Measurements from ENCODE around the gene LRPAP1. TPM values are rescaled to one million over a fixed set of nuclear protein-coding genes. Genes with fewer than 3 reads are reported as not detected.
A peak's percentile ranks its signal among the peaks of the same experiment; 100 is the strongest.

The LRPAP1 gene
- total and polyA plus RNA-seq, 2 donors (not counting 1 experiment from before 2014, with no cell fraction given) = 62.9 to 80.5 TPM

DNA sequence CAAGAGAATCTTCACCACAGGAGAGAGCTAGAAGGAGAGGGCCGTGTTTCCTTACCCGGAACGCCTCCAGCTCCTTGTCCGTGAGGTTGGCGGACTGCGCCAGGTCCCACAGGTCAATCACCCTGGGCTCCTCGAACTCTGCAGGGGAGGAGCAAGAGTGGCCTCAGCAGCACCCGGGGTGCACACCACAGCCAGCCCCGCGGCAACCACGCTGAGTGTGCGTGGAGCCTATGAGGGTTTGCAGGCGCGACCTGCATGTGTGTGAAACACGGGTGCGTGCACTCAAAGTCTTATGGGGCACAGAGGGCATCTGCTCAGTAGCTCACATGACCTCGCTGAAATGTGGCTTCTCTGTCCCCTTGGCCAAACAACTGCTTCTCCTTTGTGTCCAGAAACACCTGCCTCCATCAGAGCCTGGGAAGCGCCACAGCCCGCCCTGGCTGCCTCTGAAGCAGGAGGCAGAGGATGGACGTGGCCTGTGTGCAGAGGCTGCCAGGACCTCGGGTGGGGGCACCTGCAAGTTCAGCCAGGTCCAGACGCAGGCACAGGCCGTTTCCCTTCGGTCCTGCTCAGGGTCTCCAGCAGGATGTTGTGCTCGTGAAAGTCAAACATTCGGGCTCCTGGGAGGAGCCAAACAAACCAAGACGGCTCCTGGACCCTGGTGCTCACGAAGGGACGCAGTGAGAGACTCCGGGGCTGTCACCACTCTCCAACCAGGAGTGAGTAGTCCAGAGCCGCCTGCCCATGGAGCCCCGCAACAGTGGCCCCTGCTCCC lies 16.0 kb downstream of the LRPAP1 start:
- H2AFZ ChIP-seq (ENCODE audit: low read length) = no peak overlapping the region
- H3K4me1 ChIP-seq (ENCODE audit: control insufficient read depth, extremely low read depth, insufficient read depth, low read length) = no peaks in the 10 kb centered on the region
- no peak overlapping the region for H3K27ac ChIP-seq (ENCODE audit: insufficient read depth, low read length)
- H3K36me3 ChIP-seq (ENCODE audit: control insufficient read depth, insufficient read depth, low read length) = peaks cover 36% of the 10 kb centered on the region
- no peak overlapping the region for H3K4me3 ChIP-seq (replicated peaks in 1 of 4; ENCODE audit: control extremely low read depth in 1 of 4, insufficient read depth in 1 of 4, low read depth in 3 of 4, low read length in 4 of 4)
- H3K9me3 ChIP-seq (ENCODE audit: control insufficient read depth, insufficient read depth, low read depth, low read length) = no peaks in the 10 kb centered on the region
- no peaks in the 10 kb centered on the region for H4K20me1 ChIP-seq (ENCODE audit: control insufficient read depth, extremely low read depth, insufficient read depth, low read length)
- H3K27me3 ChIP-seq (ENCODE audit: control insufficient read depth, insufficient read depth, low read length) = no peaks in the 10 kb centered on the region
- H3K79me2 ChIP-seq (ENCODE audit: control insufficient read depth, insufficient read depth, low read length) = no peaks in the 10 kb centered on the region
- no peak overlapping the region for H3K9ac ChIP-seq (ENCODE audit: insufficient read depth, low read length)
- TF ChIP-seq, protein P1, sequence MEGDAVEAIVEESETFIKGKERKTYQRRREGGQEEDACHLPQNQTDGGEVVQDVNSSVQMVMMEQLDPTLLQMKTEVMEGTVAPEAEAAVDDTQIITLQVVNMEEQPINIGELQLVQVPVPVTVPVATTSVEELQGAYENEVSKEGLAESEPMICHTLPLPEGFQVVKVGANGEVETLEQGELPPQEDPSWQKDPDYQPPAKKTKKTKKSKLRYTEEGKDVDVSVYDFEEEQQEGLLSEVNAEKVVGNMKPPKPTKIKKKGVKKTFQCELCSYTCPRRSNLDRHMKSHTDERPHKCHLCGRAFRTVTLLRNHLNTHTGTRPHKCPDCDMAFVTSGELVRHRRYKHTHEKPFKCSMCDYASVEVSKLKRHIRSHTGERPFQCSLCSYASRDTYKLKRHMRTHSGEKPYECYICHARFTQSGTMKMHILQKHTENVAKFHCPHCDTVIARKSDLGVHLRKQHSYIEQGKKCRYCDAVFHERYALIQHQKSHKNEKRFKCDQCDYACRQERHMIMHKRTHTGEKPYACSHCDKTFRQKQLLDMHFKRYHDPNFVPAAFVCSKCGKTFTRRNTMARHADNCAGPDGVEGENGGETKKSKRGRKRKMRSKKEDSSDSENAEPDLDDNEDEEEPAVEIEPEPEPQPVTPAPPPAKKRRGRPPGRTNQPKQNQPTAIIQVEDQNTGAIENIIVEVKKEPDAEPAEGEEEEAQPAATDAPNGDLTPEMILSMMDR (conservative IDR thresholded peaks at IDR 0.05 in 1 of 2, IDR thresholded peaks at IDR 0.05 in 1 of 2; ENCODE audit: low read depth in 1 of 2, low read length in 2 of 2) = no peak
- no peak for TF ChIP-seq EZH2 (IDR thresholded peaks at IDR 0.05; ENCODE audit: low read length, missing control alignments)
- no peak overlapping the region for H3K4me2 ChIP-seq (ENCODE audit: extremely low read depth, insufficient read depth, low read length)
- no peak for DNase-seq (ENCODE audit: low read depth in 2 of 2)

DNA sequence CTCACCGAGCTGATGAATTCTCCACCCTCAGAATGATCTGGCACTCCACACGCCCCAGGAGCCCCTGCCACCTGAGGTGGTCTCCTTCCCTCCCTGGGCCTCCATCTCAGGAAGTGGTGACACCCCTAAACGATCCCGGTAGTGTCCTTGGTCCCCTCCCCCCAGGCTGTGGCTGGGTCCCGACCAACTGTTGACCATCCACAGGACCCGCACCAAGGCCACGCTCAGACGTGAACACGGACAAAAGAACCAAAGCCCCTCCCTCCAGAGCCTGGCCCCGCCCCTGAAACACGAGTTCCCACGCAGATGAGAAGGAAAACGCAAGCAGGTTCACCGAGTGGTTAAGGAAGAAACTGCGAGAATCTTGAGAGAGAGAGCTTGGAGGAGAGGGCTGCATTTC lies 16.6 kb downstream of the LRPAP1 start:
- Histone ChIP-seq H3K79me2 (ENCODE audit: control insufficient read depth, insufficient read depth, low read length) (no peaks in the 10 kb centered on the region), H3K4me3 (replicated peaks in 1 of 4; ENCODE audit: control extremely low read depth in 1 of 4, insufficient read depth in 1 of 4, low read depth in 3 of 4, low read length in 4 of 4) (no peak overlapping the region), H3K9ac (ENCODE audit: insufficient read depth, low read length) (no peak overlapping the region), H3K27ac (ENCODE audit: insufficient read depth, low read length) (no peak overlapping the region), H3K27me3 (ENCODE audit: control insufficient read depth, insufficient read depth, low read length) (no peaks in the 10 kb centered on the region), H3K36me3 (ENCODE audit: control insufficient read depth, insufficient read depth, low read length) (peaks cover 36% of the 10 kb centered on the region), H3K4me2 (ENCODE audit: extremely low read depth, insufficient read depth, low read length) (no peak overlapping the region), H3K4me1 (ENCODE audit: control insufficient read depth, extremely low read depth, insufficient read depth, low read length) (no peaks in the 10 kb centered on the region), H3K9me3 (ENCODE audit: control insufficient read depth, insufficient read depth, low read depth, low read length) (no peaks in the 10 kb centered on the region), H4K20me1 (ENCODE audit: control insufficient read depth, extremely low read depth, insufficient read depth, low read length) (no peaks in the 10 kb centered on the region), H2AFZ (ENCODE audit: low read length) (no peak overlapping the region)
- TF ChIP-seq, protein P1 (conservative IDR thresholded peaks at IDR 0.05 in 1 of 2, IDR thresholded peaks at IDR 0.05 in 1 of 2; ENCODE audit: low read depth in 1 of 2, low read length in 2 of 2) = no peak
- no peak for TF ChIP-seq EZH2 (IDR thresholded peaks at IDR 0.05; ENCODE audit: low read length, missing control alignments)
- DNase-seq (ENCODE audit: low read depth in 2 of 2) = no peak

DNA sequence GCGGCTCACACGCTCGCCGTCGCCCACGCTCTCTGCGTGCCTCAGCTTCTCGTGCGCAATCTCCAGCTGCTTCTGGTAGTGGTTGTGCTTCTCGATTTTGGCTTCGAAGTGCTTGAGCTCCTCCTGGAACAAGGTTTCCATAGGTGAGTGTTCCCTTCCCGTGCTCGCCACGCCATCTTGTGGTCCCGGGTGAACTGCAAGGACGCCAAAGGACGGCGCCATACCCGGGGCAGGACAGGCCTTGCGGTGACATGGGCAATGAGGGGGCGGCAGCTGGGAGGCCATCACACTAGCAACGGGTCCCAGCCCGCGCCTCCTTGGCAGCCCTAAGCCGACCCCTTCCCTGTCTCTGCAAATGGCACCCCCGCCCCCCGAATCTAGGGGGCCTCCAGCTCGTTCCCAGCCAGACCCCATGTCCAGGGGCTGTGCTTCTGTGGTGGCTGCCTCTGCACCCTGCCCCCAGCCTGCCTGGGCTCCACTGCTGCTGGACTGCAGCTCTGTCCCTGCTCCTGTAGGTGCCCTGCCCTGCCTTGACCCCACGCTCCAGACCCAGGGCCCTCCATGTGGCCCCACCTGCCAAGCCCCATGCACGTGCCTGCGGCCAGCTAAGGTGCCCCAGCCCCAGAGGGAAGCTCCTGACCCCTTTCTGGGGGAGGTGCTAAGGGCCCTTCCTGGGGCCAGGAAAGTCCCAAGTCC lies 17.3 kb downstream of the LRPAP1 start:
- no peaks in the 10 kb centered on the region for H3K4me1 ChIP-seq (ENCODE audit: control insufficient read depth, extremely low read depth, insufficient read depth, low read length)
- no peaks in the 10 kb centered on the region for H3K9me3 ChIP-seq (ENCODE audit: control insufficient read depth, insufficient read depth, low read depth, low read length)
- H3K4me2 ChIP-seq (ENCODE audit: extremely low read depth, insufficient read depth, low read length) = no peak overlapping the region
- H3K79me2 ChIP-seq (ENCODE audit: control insufficient read depth, insufficient read depth, low read length) = no peaks in the 10 kb centered on the region
- H3K27me3 ChIP-seq (ENCODE audit: control insufficient read depth, insufficient read depth, low read length) = no peaks in the 10 kb centered on the region
- H4K20me1 ChIP-seq (ENCODE audit: control insufficient read depth, extremely low read depth, insufficient read depth, low read length) = no peaks in the 10 kb centered on the region
- H3K27ac ChIP-seq (ENCODE audit: insufficient read depth, low read length) = no peak overlapping the region
- no peak for TF ChIP-seq EZH2 (IDR thresholded peaks at IDR 0.05; ENCODE audit: low read length, missing control alignments)
- TF ChIP-seq, protein P1 (conservative IDR thresholded peaks at IDR 0.05 in 1 of 2, IDR thresholded peaks at IDR 0.05 in 1 of 2; ENCODE audit: low read depth in 1 of 2, low read length in 2 of 2) = peak in 1 of 2 donors; percentile 19
- H3K9ac ChIP-seq (ENCODE audit: insufficient read depth, low read length) = no peak overlapping the region
- no peak overlapping the region for H3K4me3 ChIP-seq (replicated peaks in 1 of 4; ENCODE audit: control extremely low read depth in 1 of 4, insufficient read depth in 1 of 4, low read depth in 3 of 4, low read length in 4 of 4)
- DNase-seq (ENCODE audit: low read depth in 2 of 2) = no peak
- H2AFZ ChIP-seq (ENCODE audit: low read length) = no peak overlapping the region
- peaks cover 36% of the 10 kb centered on the region for H3K36me3 ChIP-seq (ENCODE audit: control insufficient read depth, insufficient read depth, low read length)

Data from fibroblast of lung (primary cell).